K562 (cell line): ENCODE data around the gene TTC21A.

Source experiments
- CBFA2T2 ChIP-seq: fragments of 450-650 bp; conservative IDR thresholded peaks from 2 replicates; pipeline ENCODE4 v1.6.1; 2017; ENCODE audit warnings: mild to moderate bottlenecking
- CEBPZ ChIP-seq: fragments of 150-350 bp; IDR thresholded peaks from 2 replicates; pipeline ENCODE4 v1.6.1; 2014; ENCODE audit warnings: low read depth, mild to moderate bottlenecking, low read length, borderline replicate concordance
- HLTF ChIP-seq: fragments of 450-650 bp; IDR thresholded peaks from 2 replicates; pipeline ENCODE4 v1.6.1; 2016
- TEAD2 ChIP-seq: fragments of 450-650 bp; IDR thresholded peaks from 2 replicates; pipeline ENCODE4 v1.6.1; 2016; ENCODE audit warnings: missing genetic modification characterization, control low read depth, missing compliant biosample characterization
- TF ChIP-seq, protein P1 (sequence below), 2 experiments: fragments of 450-650 bp; formaldehyde crosslinking in 1 of 2; IDR thresholded peaks; 2 replicates each; pipeline versions ENCODE4 v1.4.0 to v1.6.1; 2014 to 2020; ENCODE audit warnings: mild to moderate bottlenecking in 2 of 2, borderline replicate concordance in 1 of 2, low read depth in 1 of 2

DNA sequence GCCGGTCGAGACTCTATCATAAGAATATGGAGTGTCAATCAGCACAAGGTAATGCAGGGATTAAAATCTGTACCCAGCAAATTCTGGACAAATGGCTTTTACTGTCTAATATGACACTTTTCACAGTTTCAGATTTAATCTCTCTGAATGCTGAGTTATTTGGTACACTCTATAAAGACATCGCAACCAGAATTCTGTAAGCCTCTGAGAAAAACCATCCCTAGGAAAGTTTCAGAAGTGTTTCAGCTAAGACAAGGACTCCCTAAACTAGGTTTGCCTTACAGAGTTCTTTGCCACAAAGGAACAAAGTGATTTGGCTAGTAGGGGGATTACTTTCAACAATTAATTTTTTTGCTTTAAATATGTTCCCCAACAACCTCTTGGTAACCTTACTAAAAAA is 44.3 kb upstream of the TTC21A start:
- TF ChIP-seq TEAD2 (tag) (no peak), HLTF (no peak), CEBPZ (no peak), CBFA2T2 (no peak)
- TF ChIP-seq, protein P1, sequence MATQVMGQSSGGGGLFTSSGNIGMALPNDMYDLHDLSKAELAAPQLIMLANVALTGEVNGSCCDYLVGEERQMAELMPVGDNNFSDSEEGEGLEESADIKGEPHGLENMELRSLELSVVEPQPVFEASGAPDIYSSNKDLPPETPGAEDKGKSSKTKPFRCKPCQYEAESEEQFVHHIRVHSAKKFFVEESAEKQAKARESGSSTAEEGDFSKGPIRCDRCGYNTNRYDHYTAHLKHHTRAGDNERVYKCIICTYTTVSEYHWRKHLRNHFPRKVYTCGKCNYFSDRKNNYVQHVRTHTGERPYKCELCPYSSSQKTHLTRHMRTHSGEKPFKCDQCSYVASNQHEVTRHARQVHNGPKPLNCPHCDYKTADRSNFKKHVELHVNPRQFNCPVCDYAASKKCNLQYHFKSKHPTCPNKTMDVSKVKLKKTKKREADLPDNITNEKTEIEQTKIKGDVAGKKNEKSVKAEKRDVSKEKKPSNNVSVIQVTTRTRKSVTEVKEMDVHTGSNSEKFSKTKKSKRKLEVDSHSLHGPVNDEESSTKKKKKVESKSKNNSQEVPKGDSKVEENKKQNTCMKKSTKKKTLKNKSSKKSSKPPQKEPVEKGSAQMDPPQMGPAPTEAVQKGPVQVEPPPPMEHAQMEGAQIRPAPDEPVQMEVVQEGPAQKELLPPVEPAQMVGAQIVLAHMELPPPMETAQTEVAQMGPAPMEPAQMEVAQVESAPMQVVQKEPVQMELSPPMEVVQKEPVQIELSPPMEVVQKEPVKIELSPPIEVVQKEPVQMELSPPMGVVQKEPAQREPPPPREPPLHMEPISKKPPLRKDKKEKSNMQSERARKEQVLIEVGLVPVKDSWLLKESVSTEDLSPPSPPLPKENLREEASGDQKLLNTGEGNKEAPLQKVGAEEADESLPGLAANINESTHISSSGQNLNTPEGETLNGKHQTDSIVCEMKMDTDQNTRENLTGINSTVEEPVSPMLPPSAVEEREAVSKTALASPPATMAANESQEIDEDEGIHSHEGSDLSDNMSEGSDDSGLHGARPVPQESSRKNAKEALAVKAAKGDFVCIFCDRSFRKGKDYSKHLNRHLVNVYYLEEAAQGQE (IDR thresholded peaks at IDR 0.05; ENCODE audit: borderline replicate concordance) = no peak
- TF ChIP-seq, protein P1 (CRISPR knock-in tag; IDR thresholded peaks at IDR 0.05; ENCODE audit: low read depth) = no peak
